ENCODE results near the gene UBD.

GRCh38 chr6:29552512-29553051 lies 7.0 kb downstream of the UBD start:
- TF ChIP-seq EZH2 (IDR thresholded peaks at IDR 0.05; ENCODE audit: low read depth) = no peak
- no peak for TF ChIP-seq CTCF (conservative IDR thresholded peaks at IDR 0.05)
